ENCODE measurements around the gene SOCS1. TPM values are rescaled to one million over a fixed set of nuclear protein-coding genes. Genes with fewer than 3 reads are reported as not detected.

Gene SOCS1
- total RNA-seq, 1 donor from 2014 or later, result 10.6 TPM

- peaks cover 6% of the 10 kb centered on the region for H3K27me3 Mint-ChIP-seq (ENCODE audit: unreplicated experiment)
- TF ChIP-seq CTCF (IDR thresholded peaks at IDR 0.05), result no peak
- no peaks in the 10 kb centered on the region for H3K9me3 Mint-ChIP-seq (ENCODE audit: unreplicated experiment)
- peaks cover 5% of the 10 kb centered on the region for H3K4me1 Mint-ChIP-seq (ENCODE audit: unreplicated experiment)
- H3K36me3 Mint-ChIP-seq (ENCODE audit: unreplicated experiment), result peaks cover 4% of the 10 kb centered on the region
- DNase-seq (ENCODE audit: extremely low spot score, unreplicated experiment), result no peak
- H3K4me3 Mint-ChIP-seq (ENCODE audit: unreplicated experiment), result no peak overlapping the region
- no peak overlapping the region for H3K27ac Mint-ChIP-seq (ENCODE audit: unreplicated experiment)
Observed at GRCh38 chr16:11245988-11246387, 10.0 kb downstream of the SOCS1 start.

GRCh38 chr16:11245222-11245737 is 10.7 kb downstream of the SOCS1 start:
- Mint-ChIP-seq H3K9me3 (ENCODE audit: unreplicated experiment) (no peaks in the 10 kb centered on the region), H3K4me3 (ENCODE audit: unreplicated experiment) (no peak overlapping the region), H3K27me3 (ENCODE audit: unreplicated experiment) (peaks cover 6% of the 10 kb centered on the region), H3K36me3 (ENCODE audit: unreplicated experiment) (peaks cover 4% of the 10 kb centered on the region), H3K27ac (ENCODE audit: unreplicated experiment) (no peak overlapping the region), H3K4me1 (ENCODE audit: unreplicated experiment) (peaks cover 8% of the 10 kb centered on the region)
- TF ChIP-seq CTCF (IDR thresholded peaks at IDR 0.05), result no peak
- DNase-seq (ENCODE audit: extremely low spot score, unreplicated experiment), result no peak

- Mint-ChIP-seq H3K4me1 (ENCODE audit: unreplicated experiment) (peaks cover 8% of the 10 kb centered on the region), H3K36me3 (ENCODE audit: unreplicated experiment) (peaks cover 4% of the 10 kb centered on the region), H3K27ac (ENCODE audit: unreplicated experiment) (no peak overlapping the region), H3K4me3 (ENCODE audit: unreplicated experiment) (no peak overlapping the region), H3K27me3 (ENCODE audit: unreplicated experiment) (peaks cover 6% of the 10 kb centered on the region), H3K9me3 (ENCODE audit: unreplicated experiment) (no peaks in the 10 kb centered on the region)
- no peak for TF ChIP-seq CTCF (IDR thresholded peaks at IDR 0.05)
- no peak for DNase-seq (ENCODE audit: extremely low spot score, unreplicated experiment)
Observed at GRCh38 chr16:11242658-11243057, 13.3 kb downstream of the SOCS1 start.

GRCh38 chr16:11241480-11242204 is 14.4 kb downstream of the SOCS1 start:
- H3K9me3 Mint-ChIP-seq (ENCODE audit: unreplicated experiment), result no peaks in the 10 kb centered on the region
- TF ChIP-seq CTCF (IDR thresholded peaks at IDR 0.05), result no peak

GRCh38 chr16:11240636-11241473 is 15.1 kb downstream of the SOCS1 start:
- TF ChIP-seq CTCF (IDR thresholded peaks at IDR 0.05), result no peak
- no peak overlapping the region for H3K4me3 Mint-ChIP-seq (ENCODE audit: unreplicated experiment)
- H3K4me1 Mint-ChIP-seq (ENCODE audit: unreplicated experiment), result peaks cover 8% of the 10 kb centered on the region
- no peak overlapping the region for H3K27ac Mint-ChIP-seq (ENCODE audit: unreplicated experiment)
- peaks cover 6% of the 10 kb centered on the region for H3K27me3 Mint-ChIP-seq (ENCODE audit: unreplicated experiment)
- peaks cover 4% of the 10 kb centered on the region for H3K36me3 Mint-ChIP-seq (ENCODE audit: unreplicated experiment)
- DNase-seq (ENCODE audit: extremely low spot score, unreplicated experiment), result no peak
- H3K9me3 Mint-ChIP-seq (ENCODE audit: unreplicated experiment), result no peaks in the 10 kb centered on the region

More at GRCh38 chr16:11241480-11242204, 14.4 kb downstream of the SOCS1 start:
- H3K36me3 Mint-ChIP-seq (ENCODE audit: unreplicated experiment), result peaks cover 4% of the 10 kb centered on the region
- H3K4me3 Mint-ChIP-seq (ENCODE audit: unreplicated experiment), result no peak overlapping the region
- DNase-seq (ENCODE audit: extremely low spot score, unreplicated experiment), result no peak
- H3K27ac Mint-ChIP-seq (ENCODE audit: unreplicated experiment), result no peak overlapping the region
- peaks cover 6% of the 10 kb centered on the region for H3K27me3 Mint-ChIP-seq (ENCODE audit: unreplicated experiment)
- peaks cover 8% of the 10 kb centered on the region for H3K4me1 Mint-ChIP-seq (ENCODE audit: unreplicated experiment)
